GM10248 (cell line): Measurements from ENCODE around the gene SLC1A1.
A peak's percentile ranks its signal among the peaks of the same experiment; 100 is the strongest.

Experiments
- CTCF ChIA-PET: fragments of 300-600 bp; sonication (Branson Sonifier 250); formaldehyde crosslinking; extraction: SDS; loops from one replicate; lab custom pipeline; 2021; ENCODE audit warnings: antibody characterized with exemption; lab: Yijun Ruan, JAX
- POLR2A ChIA-PET: fragments of 350-650 bp; sonication (Branson Sonifier 250); formaldehyde crosslinking; extraction: SDS; loops from one replicate; lab custom pipeline; 2020; ENCODE audit warnings: antibody characterized with exemption; lab: Yijun Ruan, JAX
- DNase-seq: peaks from one replicate; pipeline ENCODE4 v3.0.0; 2012; ENCODE audit errors: extremely low spot score
- CTCF ChIP-seq: IDR thresholded peaks from 2 replicates; pipeline ENCODE4 v1.5.1; 2012; ENCODE audit warnings: mild to moderate bottlenecking, low read depth; ENCODE audit errors: extremely low read depth, missing control alignments, control extremely low read depth

SLC1A1 gene

GRCh38 chr9:4489919-4490704, at the start of gene SLC1A1:
SLC1A1 (plus strand) TSS chr9:4490468; CDS start chr9:4490680, 212 bp downstream.
- DNase-seq, result peak; percentile 88
- CTCF ChIA-PET, result interaction anchor here (1.1 to 1.9 kb wide), 7 partner anchors 10 to 172 kb away, joined by 3 to 7 read pairs (median 4); partner anchors contain the start of gene PLPP6
- POLR2A ChIA-PET, result interaction anchor here (0.8 to 1.1 kb wide), 3 partner anchors 32 to 1142 kb away, joined by 3 to 4 read pairs (median 4); partner anchors contain the start of gene SPATA6L
- TF ChIP-seq CTCF, result no peak

- no peak for TF ChIP-seq CTCF
- DNase-seq, result no peak
- CTCF ChIA-PET, result interaction anchor here (1.2 to 1.5 kb wide), 4 partner anchors 9 to 916 kb away, joined by 3 read pairs; no protein-coding TSS in a partner anchor
- POLR2A ChIA-PET, result no interaction called here
These were observed 47.5 kb upstream of the SLC1A1 start for GRCh38 chr9:4442806-4443205.

- CTCF ChIA-PET, result interaction anchor here (1.2 to 1.5 kb wide), 5 partner anchors 9 to 916 kb away, joined by 3 read pairs; no protein-coding TSS in a partner anchor
- no peak for DNase-seq
- no peak for TF ChIP-seq CTCF
- POLR2A ChIA-PET, result no interaction called here
These were observed 46.8 kb upstream of the SLC1A1 start for GRCh38 chr9:4443439-4443838.

GRCh38 chr9:4461437-4461836, 28.8 kb upstream of the SLC1A1 start:
- ChIA-PET POLR2A (no interaction called here), CTCF (no interaction called here)
- TF ChIP-seq CTCF, result no peak
- no peak for DNase-seq

- POLR2A ChIA-PET, result no interaction called here
- no peak for TF ChIP-seq CTCF
- DNase-seq, result no peak
- CTCF ChIA-PET, result interaction anchor here (1.4 kb wide), 1 partner anchor 12 kb away, joined by 4 read pairs; no protein-coding TSS in a partner anchor
These were observed 26.4 kb upstream of the SLC1A1 start for GRCh38 chr9:4463824-4464223.

GRCh38 chr9:4464911-4465513, 25.3 kb upstream of the SLC1A1 start:
- CTCF ChIA-PET, result interaction anchor here (1.4 to 1.7 kb wide), 2 partner anchors 8 to 11 kb away, joined by 3 to 4 read pairs; no protein-coding TSS in a partner anchor
- POLR2A ChIA-PET, result interaction anchor here (1.1 kb wide), 1 partner anchor 26 kb away, joined by 4 read pairs; no protein-coding TSS in a partner anchor
- peak; percentile 80 for DNase-seq
- TF ChIP-seq CTCF, result no peak
